ENCODE results near the gene APOBEC3F.
"Not testable (repeated sequence)": the region's sequence is repeated elsewhere in the genome, so short reads cannot be mapped to it uniquely, and the experiment has no call there.

The APOBEC3F gene

GRCh38 chr22:39040538-39041296 is at the start of gene APOBEC3F:
APOBEC3F (plus strand) TSS chr22:39040864; CDS start chr22:39040961, 97 bp downstream.
- in situ Hi-C loops (cut with MboI; ENCODE audit: low sequenced_read_pairs, unreplicated experiment); DNase-seq (ENCODE audit: low spot score): not testable (repeated sequence)

- in situ Hi-C loops (cut with MboI; ENCODE audit: low sequenced_read_pairs, unreplicated experiment): loop anchor here (10.0 kb wide), 1 partner anchor 118 kb away; the partner anchor contains the start of gene CBX6
- DNase-seq (ENCODE audit: low spot score): not testable (repeated sequence)
These were observed 47.7 kb upstream of the APOBEC3F start for GRCh38 chr22:38992871-38993371.

- DNase-seq (ENCODE audit: low spot score): no peak
- no peak for TF ChIP-seq CTCF (IDR thresholded peaks at IDR 0.05; ENCODE audit: borderline replicate concordance, control extremely low read depth, extremely low read depth, insufficient read depth, missing control alignments)
- in situ Hi-C loops (cut with MboI; ENCODE audit: low sequenced_read_pairs, unreplicated experiment): loop anchor here (10.0 kb wide), 1 partner anchor 121 kb away; the partner anchor contains the start of gene CBX6
These were observed 44.6 kb upstream of the APOBEC3F start for GRCh38 chr22:38996105-38996504.

- TF ChIP-seq CTCF (IDR thresholded peaks at IDR 0.05; ENCODE audit: borderline replicate concordance, control extremely low read depth, extremely low read depth, insufficient read depth, missing control alignments): no peak
- DNase-seq (ENCODE audit: low spot score): no peak
- in situ Hi-C loops (cut with MboI; ENCODE audit: low sequenced_read_pairs, unreplicated experiment): loop anchor here (10.0 kb wide), 1 partner anchor 123 kb away; the partner anchor contains the start of gene CBX6
These were observed 43.1 kb upstream of the APOBEC3F start for GRCh38 chr22:38997518-38997917.

- TF ChIP-seq CTCF (IDR thresholded peaks at IDR 0.05; ENCODE audit: borderline replicate concordance, control extremely low read depth, extremely low read depth, insufficient read depth, missing control alignments): peak; percentile 60
- in situ Hi-C loops (cut with MboI; ENCODE audit: low sequenced_read_pairs, unreplicated experiment): loop anchor here (25.0 kb wide), 1 partner anchor 309 kb away; the partner anchor contains the start of gene RPL3
- DNase-seq (ENCODE audit: low spot score): peak; percentile 87
These were observed 37.5 kb upstream of the APOBEC3F start for GRCh38 chr22:39003165-39003638.

GRCh38 chr22:39007177-39007576 is 33.5 kb upstream of the APOBEC3F start:
- DNase-seq (ENCODE audit: low spot score): no peak
- TF ChIP-seq CTCF (IDR thresholded peaks at IDR 0.05; ENCODE audit: borderline replicate concordance, control extremely low read depth, extremely low read depth, insufficient read depth, missing control alignments): no peak
- in situ Hi-C loops (cut with MboI; ENCODE audit: low sequenced_read_pairs, unreplicated experiment): loop anchor here (25.0 kb wide), 1 partner anchor 305 kb away; the partner anchor contains the start of gene RPL3

- in situ Hi-C loops (cut with MboI; ENCODE audit: low sequenced_read_pairs, unreplicated experiment): loop anchor here (25.0 kb wide), 1 partner anchor 304 kb away; the partner anchor contains the start of gene RPL3
- not testable (repeated sequence) for DNase-seq (ENCODE audit: low spot score)
These were observed 32.3 kb upstream of the APOBEC3F start for GRCh38 chr22:39008271-39008850.

- in situ Hi-C loops (cut with MboI; ENCODE audit: low sequenced_read_pairs, unreplicated experiment): loop anchor here (5.0 to 25.0 kb wide), 2 partner anchors 106 to 301 kb away; partner anchors contain the start of gene RPL3
- TF ChIP-seq CTCF (IDR thresholded peaks at IDR 0.05; ENCODE audit: borderline replicate concordance, control extremely low read depth, extremely low read depth, insufficient read depth, missing control alignments): no peak
- no peak for DNase-seq (ENCODE audit: low spot score)
These were observed 29.7 kb upstream of the APOBEC3F start for GRCh38 chr22:39010946-39011345.
